K562 (cell line): ENCODE results near the gene FES. TPM values are rescaled to one million over a fixed set of nuclear protein-coding genes. Genes with fewer than 3 reads are reported as not detected.
A peak's percentile ranks its signal among the peaks of the same experiment; 100 is the strongest.

Experiments
- ATAC-seq: fragments of 200-7000 bp; cut with Tn5 transposase; 3 replicates; pipeline ENCODE4 v1.9.1; 2020; ENCODE audit warnings: moderate library complexity
- BruUV-seq: library from RNA; stranded (reverse); fragments of 400-500 nt; replicated peaks from 2 replicates; lab custom pipeline; 2021; lab: Mats Ljungman, UMichigan
- CTCF ChIA-PET: fragments of 300-600 bp; formaldehyde crosslinking; extraction: SDS; loops from one replicate; lab custom pipeline; 2021; ENCODE audit warnings: low intra/inter-chr PET ratio; lab: Yijun Ruan, JAX
- POLR2A ChIA-PET: fragments of 300-600, 350-650 bp; sonication (Branson Sonifier 250); formaldehyde crosslinking; extraction: SDS; loops from one replicate; lab custom pipeline; 2021; ENCODE audit warnings: antibody characterized with exemption, inconsistent platforms; lab: Yijun Ruan, JAX
- DNase-seq, 4 experiments: peaks; one replicate each; pipeline versions ENCODE4 v3.0.0 to v3.0.0-alpha.2; 2011 to 2018; ENCODE audit warnings: low spot score in 3 of 4, mixed read lengths in 3 of 4; ENCODE audit errors: extremely low read depth in 1 of 4
- FAIRE-seq: peaks from 2 replicates; lab custom pipeline; 2011; peaks lifted over from hg19 to GRCh38; lab: Jason Lieb, UNC
- H2AFZ ChIP-seq: 2 replicates; pipeline ENCODE4 v1.6.0; 2011; ENCODE audit warnings: low read depth, low read length, control low read depth, inconsistent platforms
- H3K27ac ChIP-seq: fragments of 200-600 bp; 3 replicates; pipeline ENCODE4 v1.8.0; 2011; ENCODE audit warnings: low read depth, mild to moderate bottlenecking, control low read depth, inconsistent platforms, low read length, moderate library complexity, mixed read lengths; ENCODE audit errors: extremely low read depth
- H3K27me3 ChIP-seq, 2 experiments: fragments of 300-600 bp in 1 of 2; 2 replicates in 1 of 2; 3 replicates in 1 of 2; pipeline versions ENCODE4 v1.6.0 to v1.8.0; 2011; ENCODE audit warnings: inconsistent platforms in 2 of 2, low read length in 2 of 2, mild to moderate bottlenecking in 1 of 2, mixed read lengths in 1 of 2, moderate library complexity in 1 of 2; ENCODE audit not compliant: control insufficient read depth in 2 of 2, insufficient read depth in 2 of 2
- H3K36me3 ChIP-seq: fragments of 300-600 bp; 3 replicates; pipeline ENCODE4 v1.8.0; 2011; ENCODE audit warnings: mild to moderate bottlenecking, low read length, inconsistent platforms; ENCODE audit not compliant: control insufficient read depth, insufficient read depth
- H3K4me1 ChIP-seq, 2 experiments: fragments of 200-600 bp in 1 of 2; replicated peaks in 1 of 2; 2 replicates in 1 of 2; 3 replicates in 1 of 2; pipeline versions ENCODE4 v1.5.1 to v1.8.0; 2011; ENCODE audit warnings: inconsistent platforms in 2 of 2, low read length in 2 of 2, mild to moderate bottlenecking in 1 of 2, mixed read lengths in 1 of 2, moderate library complexity in 1 of 2; ENCODE audit not compliant: control insufficient read depth in 2 of 2, insufficient read depth in 2 of 2
- H3K4me2 ChIP-seq: 2 replicates; pipeline ENCODE4 v1.6.1; 2011; ENCODE audit warnings: low read length, control low read depth, inconsistent platforms, mixed read lengths; ENCODE audit not compliant: insufficient read depth
- H3K4me3 ChIP-seq: fragments of 200-600 bp; sonication (generic), shearing (Covaris generic); 2 replicates; pipeline ENCODE4 v1.5.1; 2016; ENCODE audit warnings: control low read depth, inconsistent platforms
- H3K79me2 ChIP-seq: fragments of 200-600 bp; 3 replicates; pipeline ENCODE4 v1.8.0; 2011; ENCODE audit warnings: low read length, inconsistent platforms; ENCODE audit not compliant: control insufficient read depth, insufficient read depth
- H3K9ac ChIP-seq, 2 experiments: 2 replicates each; pipeline versions ENCODE4 v1.6.0 to v1.6.1; 2011; ENCODE audit warnings: low read depth in 2 of 2, low read length in 2 of 2, control low read depth in 1 of 2, inconsistent platforms in 1 of 2, mild to moderate bottlenecking in 1 of 2, mixed read lengths in 1 of 2; ENCODE audit not compliant: insufficient read depth in 1 of 2
- H3K9me1 ChIP-seq: one replicate; pipeline ENCODE4 v1.6.0; 2011; ENCODE audit warnings: inconsistent platforms, mild to moderate bottlenecking, low read length, moderate library complexity; ENCODE audit not compliant: control insufficient read depth, insufficient read depth
- H3K9me3 ChIP-seq: replicated peaks from 2 replicates; pipeline ENCODE4 v1.5.1; 2011; ENCODE audit warnings: low read depth, low read length, inconsistent platforms; ENCODE audit not compliant: control insufficient read depth, insufficient read depth
- H4K20me1 ChIP-seq: replicated peaks from 2 replicates; pipeline ENCODE4 v1.6.1; 2011; ENCODE audit warnings: low read length, inconsistent platforms, mixed read lengths; ENCODE audit not compliant: control insufficient read depth, insufficient read depth
- ATF4 ChIP-seq: fragments of 450-650 bp; formaldehyde crosslinking; IDR thresholded peaks from 2 replicates; pipeline ENCODE4 v1.4.0; 2022; ENCODE audit warnings: mild to moderate bottlenecking, moderate library complexity
- GATAD2B ChIP-seq: fragments of 450-650 bp; IDR thresholded peaks from 2 replicates; pipeline ENCODE4 v1.6.1; 2017; ENCODE audit warnings: mild to moderate bottlenecking, borderline replicate concordance
- KAT7 ChIP-seq: sonication (generic); formaldehyde crosslinking; IDR thresholded peaks from 2 replicates; pipeline ENCODE4 v1.8.0; 2022; ENCODE audit warnings: missing genetic modification reagents, mild to moderate bottlenecking, borderline replicate concordance
- PHB ChIP-seq: fragments of 250-450 bp; sonication (Bioruptor Pico); IDR thresholded peaks from 2 replicates; pipeline ENCODE4 v1.5.0; 2021
- PTRF ChIP-seq: fragments of 450-650 bp; IDR thresholded peaks from 2 replicates; pipeline ENCODE4 v1.6.1; 2016; ENCODE audit warnings: mild to moderate bottlenecking, missing genetic modification characterization, missing compliant biosample characterization
- RBM17 ChIP-seq: fragments of 200-400 bp; formaldehyde crosslinking; IDR thresholded peaks from 2 replicates; pipeline ENCODE4 v1.6.1; 2017; ENCODE audit warnings: low read depth, mild to moderate bottlenecking, low read length, borderline replicate concordance
- RBM22 ChIP-seq: fragments of 200-400 bp; formaldehyde crosslinking; IDR thresholded peaks from 2 replicates; pipeline ENCODE4 v1.6.1; 2018; ENCODE audit warnings: low read length, low read depth; ENCODE audit not compliant: poor library complexity, severe bottlenecking
- TCF15 ChIP-seq: fragments of 250-450 bp; sonication (Bioruptor Pico); IDR thresholded peaks from 2 replicates; pipeline ENCODE4 v1.8.0; 2022; ENCODE audit warnings: moderate library complexity, mild to moderate bottlenecking, inconsistent platforms
- XRCC5 ChIP-seq: fragments of 200-400 bp; formaldehyde crosslinking; IDR thresholded peaks from 2 replicates; pipeline ENCODE4 v1.6.1; 2017; ENCODE audit warnings: low read depth, mild to moderate bottlenecking, low read length
- ZNF561 ChIP-seq: fragments of 450-650 bp; formaldehyde crosslinking; conservative IDR thresholded peaks from 2 replicates; pipeline ENCODE4 v1.4.0; 2020; ENCODE audit warnings: mild to moderate bottlenecking, moderate library complexity
- ZNF592 ChIP-seq: fragments of 450-650 bp; IDR thresholded peaks from 2 replicates; pipeline ENCODE4 v1.6.1; 2017; ENCODE audit warnings: antibody characterized with exemption, mild to moderate bottlenecking
- ZNF780A ChIP-seq: fragments of 250-450 bp; sonication (Bioruptor Pico); IDR thresholded peaks from 2 replicates; pipeline ENCODE4 v1.5.0; 2021; ENCODE audit warnings: mild to moderate bottlenecking
- WGBS: fragments of 100-300 bp; shearing (Covaris generic); methylation state at CpG from one replicate; pipeline ENCODE4 v1.1.6; 2016; ENCODE audit warnings: low coverage, mixed read lengths; ENCODE audit not compliant: insufficient coverage; ENCODE audit errors: missing lambda C conversion rate; 5-methylcytosine and 5-hydroxymethylcytosine counted together
- in situ Hi-C: fragments of 300-500 bp; cut with MboI; formaldehyde crosslinking; loops from 4 replicates; pipeline ENCODE4 v1.15.0; 2018; ENCODE audit warnings: inconsistent platforms, mixed read lengths
- intact Hi-C: fragments of 100-400 bp; cut with micrococcal nuclease; formaldehyde crosslinking; loops from 2 replicates; pipeline ENCODE4 v1.14.2; 2022
- polyA plus RNA-seq, 8 experiments: library from polyadenylated mRNA; depleted of rRNA in 4 of 8; stranded (reverse) in 5 of 8; unstranded in 3 of 8; fragments of >200 nt; fragmentation: Nextera tagmentation in 2 of 8; fragmentation: Illumina TruSeq in 1 of 8; extraction: Ambion mirVana in 2 of 8; extraction: Trizol in 1 of 8; gene quantifications; 2 replicates each; pipeline versions ENCODE4 v1.2.1 to v1.2.3, GENCODE V29; 2011 to 2014; ENCODE audit warnings: inconsistent platforms in 1 of 8, missing spikeins in 1 of 8
- total RNA-seq, 7 experiments: library from RNA; depleted of rRNA in 6 of 7; stranded (reverse); fragments of >200 nt in 6 of 7; fragmentation: Illumina TruSeq in 2 of 7; extraction: Trizol in 2 of 7; gene quantifications; 2 replicates each; pipeline versions ENCODE4 v1.2.1 to v1.2.3, GENCODE V29; 2011 to 2021; ENCODE audit warnings: low replicate concordance in 1 of 7

FES gene
- total and polyA plus RNA-seq, 9 of the 15 experiments (the other 6 are each of a cell fraction or from before 2014, with no cell fraction given): 0.38 to 2.6 (median 0.82) TPM

GRCh38 chr15:90902040-90902839 lies 17.9 kb downstream of the FES start (continued):
- no peak for TF ChIP-seq GATAD2B

- Histone ChIP-seq H2AFZ (peak within 1 kb of the TSS; percentile 69), H3K9ac (peak within 1 kb of the TSS; percentile 95 to 99), H3K27ac (peak within 1 kb of the TSS; percentile 99), H3K4me1 (peaks cover 26 to 72% of the 10 kb centered on the region in 2 experiments; a peak in 4 of 5 replicates), H3K9me1 (peaks cover 4% of the 10 kb centered on the region), H3K9me3 (no peaks in the 10 kb centered on the region), H3K79me2 (peaks cover 52% of the 10 kb centered on the region), H3K4me3 (peak within 1 kb of the TSS; percentile 69), H3K27me3 (no peaks in the 10 kb centered on the region), H4K20me1 (no peaks in the 10 kb centered on the region), H3K4me2 (peak within 1 kb of the TSS; percentile 93), H3K36me3 (peaks cover 39% of the 10 kb centered on the region)
- FAIRE-seq (peak; percentile 86), DNase-seq (peak; percentile 78 to 88 (median 81)), ATAC-seq (peak; percentile 82)
- intact Hi-C loops: no loop called here
- under 1% methylated on average over 49 of the region's 81 CpGs for WGBS
- ChIA-PET CTCF (interaction anchor here (0.6 to 0.8 kb wide), 2 partner anchors 31 to 254 kb away, joined by 3 read pairs; no protein-coding TSS in a partner anchor), POLR2A (interaction anchor here (0.6 to 7.0 kb wide), 18 partner anchors 7 to 1144 kb away, joined by 3 to 70 read pairs (median 4); partner anchors contain the start of genes HDDC3 and UNC45A)
- in situ Hi-C loops: no loop called here
- no TSS peak for BruUV-seq
- TF ChIP-seq TCF15 (CRISPR knock-in tag) (no peak), XRCC5 (peak; percentile 55; the same call in 1 of the 2 replicates), RBM22 (peak; percentile 47), PTRF (no peak), RBM17 (no peak), KAT7 (no peak), ATF4 (CRISPR knock-in tag) (no peak), PHB (CRISPR knock-in tag) (no peak), ZNF780A (CRISPR knock-in tag) (no peak), ZNF592 (peak; percentile 48; the same call in 1 of the 2 replicates), ZNF561 (CRISPR knock-in tag) (no peak)
These were observed 18.8 kb downstream of the FES start, which contains the start of gene MAN2A2 for GRCh38 chr15:90902840-90903732. Gene MAN2A2, plus strand, starts transcription at chr15:90903302. Its CDS starts 906 bp downstream, at chr15:90904208.
